Stimulated activated CD4-positive, alpha-beta T cell treated with anti-CD3 and anti-CD28 coated beads, Interleukin-12 subunit alpha, Interleukin-12 subunit beta, amount 100 ng/mL, for 24 hours (primary cell): ENCODE data around the gene ERAP2.
"Not testable (repeated sequence)": the region's sequence is repeated elsewhere in the genome, so short reads cannot be mapped to it uniquely, and the experiment has no call there.

Experiments
- DNase-seq, 2 experiments: peaks; one replicate each; pipeline ENCODE4 v3.0.0-alpha.2; 2020; ENCODE audit warnings: low read depth in 2 of 2

ERAP2 gene

GRCh38 chr5:96876292-96876850, at the start of gene ERAP2:
Gene ERAP2, plus strand, starts transcription at chr5:96876500. Its CDS starts 3,186 bp downstream, at chr5:96879686.
- DNase-seq, result no peak

GRCh38 chr5:96829297-96829696, 47.0 kb upstream of the ERAP2 start:
- DNase-seq, result no peak

- DNase-seq, result no peak
Observed at GRCh38 chr5:96834016-96834415, 42.3 kb upstream of the ERAP2 start.

GRCh38 chr5:96835791-96836191, 40.5 kb upstream of the ERAP2 start:
- no peak for DNase-seq

- no peak for DNase-seq
Observed at GRCh38 chr5:96836817-96837216, 39.5 kb upstream of the ERAP2 start.

GRCh38 chr5:96837303-96837702, 39.0 kb upstream of the ERAP2 start:
- DNase-seq, result no peak

GRCh38 chr5:96838201-96839070, 37.9 kb upstream of the ERAP2 start:
- DNase-seq, result no peak

GRCh38 chr5:96839071-96839592, 37.2 kb upstream of the ERAP2 start:
- no peak for DNase-seq

GRCh38 chr5:96841931-96842330, 34.4 kb upstream of the ERAP2 start:
- DNase-seq, result not testable (repeated sequence)

GRCh38 chr5:96843140-96843539, 33.2 kb upstream of the ERAP2 start:
- no peak for DNase-seq

- DNase-seq, result no peak
Observed at GRCh38 chr5:96844481-96844990, 31.8 kb upstream of the ERAP2 start.

GRCh38 chr5:96851312-96852062, 24.8 kb upstream of the ERAP2 start:
- DNase-seq, result no peak

GRCh38 chr5:96852759-96853158, 23.5 kb upstream of the ERAP2 start:
- no peak for DNase-seq

GRCh38 chr5:96854067-96854466, 22.2 kb upstream of the ERAP2 start:
- DNase-seq, result no peak

GRCh38 chr5:96855031-96855872, 21.0 kb upstream of the ERAP2 start:
- no peak for DNase-seq

- no peak for DNase-seq
Observed at GRCh38 chr5:96856371-96856770, 19.9 kb upstream of the ERAP2 start.

- DNase-seq, result no peak
Observed at GRCh38 chr5:96857454-96857853, 18.8 kb upstream of the ERAP2 start.

- no peak for DNase-seq
Observed at GRCh38 chr5:96857924-96858323, 18.4 kb upstream of the ERAP2 start.

GRCh38 chr5:96859375-96859774, 16.9 kb upstream of the ERAP2 start:
- DNase-seq, result no peak

- DNase-seq, result no peak
Observed at GRCh38 chr5:96861076-96861475, 15.2 kb upstream of the ERAP2 start.

- no peak for DNase-seq
Observed at GRCh38 chr5:96863114-96863513, 13.2 kb upstream of the ERAP2 start.
